Activated CD8-positive, alpha-beta memory T cell treated with anti-CD3 and anti-CD28 coated beads for 1 hour (primary cell): ENCODE data around the gene SPSB4.
A peak's percentile ranks its signal among the peaks of the same experiment; 100 is the strongest.
"Not testable (repeated sequence)": the region's sequence is repeated elsewhere in the genome, so short reads cannot be mapped to it uniquely, and the experiment has no call there.

Source experiments
- DNase-seq, 2 donors: peaks; one replicate each; pipeline ENCODE4 v3.0.0-alpha.2; 2020; ENCODE audit warnings: low read depth in 1 of 2; ENCODE audit errors: extremely low read depth in 1 of 2

The SPSB4 gene

GRCh38 chr3:141050576-141051442, at the start of gene SPSB4:
Gene SPSB4, plus strand, starts transcription at chr3:141051347. Its CDS starts 14,758 bp downstream, at chr3:141066105.
- DNase-seq: no peak

GRCh38 chr3:141006344-141006743, 44.8 kb upstream of the SPSB4 start:
- no peak for DNase-seq

- DNase-seq: no peak
Observed at GRCh38 chr3:141009496-141009895, 41.7 kb upstream of the SPSB4 start.

GRCh38 chr3:141011232-141011996, 39.7 kb upstream of the SPSB4 start:
- peak; percentile 25 to 63 for DNase-seq

DNA sequence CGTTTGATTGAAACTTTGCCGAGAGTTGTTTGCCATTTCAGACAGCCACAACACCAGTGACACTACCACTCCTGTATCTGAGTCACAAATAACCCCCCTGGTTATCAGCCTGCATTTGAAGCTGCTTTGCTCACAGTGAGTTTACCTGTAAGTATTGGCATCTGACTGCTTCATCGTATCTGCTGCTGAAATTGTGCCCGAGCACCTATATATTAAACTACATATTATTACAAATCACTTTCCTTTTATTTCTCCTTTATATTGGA, 39.2 kb upstream of the SPSB4 start:
- DNase-seq: no peak

DNA sequence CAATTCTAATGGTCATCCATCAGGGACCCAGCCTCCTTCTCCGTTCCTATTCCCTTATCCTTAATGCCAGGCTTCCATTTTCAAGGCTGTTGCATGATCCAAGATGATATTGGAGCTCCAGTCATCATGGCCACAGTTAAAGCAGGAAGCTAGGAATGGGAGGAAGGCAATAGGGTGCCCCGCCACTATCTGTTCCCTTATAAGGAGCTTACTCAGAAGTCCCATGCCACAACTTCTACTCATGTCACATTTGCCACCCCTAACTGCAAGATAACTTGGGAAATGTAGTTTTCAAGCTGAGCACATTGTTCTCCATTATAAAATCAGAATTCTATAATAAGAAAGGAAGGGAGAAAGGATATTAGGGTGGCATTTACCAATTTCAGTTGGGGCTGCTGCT, 38.6 kb upstream of the SPSB4 start:
- no peak for DNase-seq

- DNase-seq: no peak
Observed at GRCh38 chr3:141015481-141015880, 35.7 kb upstream of the SPSB4 start.

DNA sequence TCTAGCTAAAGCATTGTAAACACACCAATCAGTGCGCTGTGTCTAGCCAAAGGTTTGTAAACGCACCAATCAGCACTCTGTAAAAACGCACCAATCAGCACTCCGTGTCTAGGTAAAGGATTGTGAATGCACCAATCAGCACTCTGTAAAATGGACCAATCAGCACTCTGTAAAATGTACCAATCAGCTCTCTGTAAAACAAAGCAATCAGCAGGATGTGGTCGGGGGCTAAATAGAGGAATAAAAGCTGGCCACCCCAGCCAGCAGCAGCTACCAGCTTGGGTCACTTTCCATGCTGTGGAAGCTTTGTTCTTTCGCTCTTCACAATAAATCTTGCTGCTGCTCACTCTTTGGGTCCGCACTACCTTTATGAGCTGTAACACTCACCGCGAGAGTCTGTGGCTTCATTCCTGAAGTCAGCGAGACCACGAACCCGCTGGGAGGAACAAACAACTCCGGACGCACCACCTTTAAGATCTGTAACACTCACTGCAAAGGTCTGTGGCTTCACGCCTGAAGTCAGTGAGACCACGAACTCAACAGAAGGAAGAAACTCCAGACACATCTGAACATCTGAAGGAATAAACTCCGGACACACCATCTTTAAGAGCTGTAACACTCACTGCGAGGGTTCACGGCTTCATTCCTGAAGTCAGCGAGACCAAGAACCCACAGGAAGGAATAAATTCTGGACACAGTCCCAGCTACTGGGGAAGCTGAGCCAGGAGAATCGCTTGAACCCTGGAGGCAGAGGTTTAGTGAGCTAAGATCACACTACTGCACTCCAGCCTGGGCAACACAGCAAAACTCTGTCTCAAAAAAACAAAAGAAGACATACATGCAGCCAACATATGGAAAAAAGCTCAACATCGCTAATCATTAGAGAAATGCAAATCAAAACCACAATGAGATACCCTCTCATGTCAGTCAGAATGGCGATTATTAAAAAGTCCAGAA, 33.5 kb upstream of the SPSB4 start:
- DNase-seq: not testable (repeated sequence)

DNA sequence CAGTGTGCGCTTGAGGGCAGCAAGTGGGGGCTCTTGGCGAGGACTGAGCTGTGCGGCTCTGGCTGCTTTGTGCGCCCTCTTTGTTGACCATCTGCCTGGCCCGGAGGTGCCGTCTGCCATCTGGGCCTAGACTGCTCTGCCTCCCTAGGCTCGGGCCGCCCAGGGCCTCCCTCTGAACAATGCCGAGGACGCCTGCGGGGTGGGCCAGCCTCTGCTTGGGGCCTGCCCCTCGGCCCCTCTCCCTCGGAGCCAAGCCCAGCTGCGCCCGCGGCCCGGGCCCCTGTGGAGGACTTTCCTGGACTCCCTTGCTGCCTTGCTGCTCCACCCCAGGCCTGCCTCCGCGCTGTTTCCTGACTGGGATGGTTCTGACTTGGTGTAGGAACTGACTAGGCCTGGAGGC, 31.9 kb upstream of the SPSB4 start:
- DNase-seq: no peak

DNA sequence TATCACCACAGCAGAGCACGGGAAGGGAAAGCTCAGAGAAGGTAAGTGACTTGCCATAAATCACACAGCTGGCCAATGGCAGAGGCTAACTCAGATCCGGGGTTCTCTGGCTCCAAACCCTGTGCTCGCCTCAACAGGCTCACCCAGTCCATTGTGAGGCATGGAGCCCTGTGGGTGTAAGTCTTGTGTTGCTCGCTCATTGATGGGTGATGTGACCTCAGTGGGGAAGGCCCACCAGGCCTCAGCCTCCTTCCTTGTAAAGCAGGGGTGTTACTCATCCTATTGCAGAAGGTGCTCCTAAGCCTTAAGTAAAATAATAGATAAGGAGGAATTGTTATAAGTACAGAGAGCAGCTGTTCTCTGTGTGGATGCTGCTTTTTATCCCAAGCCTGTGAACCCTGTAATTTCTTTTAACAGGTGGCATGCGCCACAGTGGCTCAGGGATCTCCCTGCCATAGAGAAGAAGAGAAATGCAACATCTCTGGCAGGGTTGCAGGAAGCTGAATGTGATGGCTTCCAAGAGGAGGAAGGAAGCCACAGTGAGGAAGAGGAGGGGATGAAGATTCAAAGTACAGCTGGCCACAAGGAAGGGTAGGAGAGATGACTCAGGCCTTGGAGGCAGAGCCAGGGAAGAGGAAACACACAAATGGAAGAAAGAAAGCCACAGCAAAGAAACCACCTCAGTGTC, 30.9 kb upstream of the SPSB4 start:
- DNase-seq: no peak

DNA sequence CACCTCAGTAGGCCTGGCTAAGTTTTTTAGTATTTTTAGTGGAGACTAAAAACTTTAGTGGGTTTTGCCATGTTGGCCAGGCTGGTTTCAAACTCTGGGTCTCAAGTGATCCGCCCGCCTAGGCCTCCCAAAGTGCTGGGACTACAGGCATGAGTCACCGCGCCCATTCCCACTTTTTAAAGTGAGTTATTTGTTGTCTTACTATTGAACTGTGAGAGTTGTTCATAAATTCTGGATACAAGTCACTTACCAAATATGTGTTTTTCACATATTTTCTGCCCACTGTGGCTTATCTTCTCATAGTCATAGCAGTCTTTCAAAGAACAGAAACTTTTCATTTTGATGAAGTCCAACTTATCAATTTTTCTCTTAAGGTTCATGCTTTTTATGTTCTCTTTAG, 29.9 kb upstream of the SPSB4 start:
- no peak for DNase-seq

DNA sequence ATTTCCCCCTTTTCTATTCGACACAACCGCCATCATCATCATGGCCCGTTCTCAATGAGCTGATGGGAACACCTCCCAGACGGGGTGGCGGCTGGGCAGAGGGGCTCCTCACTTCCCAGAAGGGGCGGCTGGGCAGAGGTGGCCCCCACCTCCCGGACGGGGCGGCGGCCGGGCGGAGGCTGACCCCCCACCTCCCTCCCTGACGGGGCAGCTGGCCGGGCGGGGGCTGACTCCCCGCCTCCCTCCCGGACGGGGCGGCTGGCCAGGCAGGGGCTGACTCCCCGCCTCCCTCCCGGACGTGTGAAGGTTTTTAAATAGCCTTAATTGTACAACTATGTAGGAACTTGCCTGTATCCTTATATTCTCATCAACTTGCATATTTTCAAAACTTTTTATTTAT, 20.9 kb upstream of the SPSB4 start:
- no peak for DNase-seq

DNA sequence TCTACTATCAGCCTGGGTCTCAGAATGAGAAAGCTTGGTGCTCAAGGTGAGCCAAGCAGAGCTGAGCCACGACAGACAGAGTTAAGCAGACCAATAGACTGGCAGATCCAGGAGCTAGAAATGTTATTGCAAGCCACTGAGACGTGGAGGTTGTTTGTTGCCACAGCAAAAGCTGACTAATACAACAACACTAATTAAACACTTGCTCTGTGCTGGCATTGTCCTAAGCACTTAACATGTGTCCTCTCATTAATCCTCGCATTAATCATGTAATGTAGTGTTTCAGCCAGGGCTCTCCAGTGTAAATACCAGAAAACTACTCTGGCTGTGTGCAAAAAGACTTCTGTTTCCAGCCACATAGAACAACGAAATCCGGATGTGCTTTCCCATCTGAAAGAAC, 11.6 kb upstream of the SPSB4 start:
- DNase-seq: no peak

- DNase-seq: no peak
Observed at GRCh38 chr3:141044695-141045641, 6.2 kb upstream of the SPSB4 start.

DNA sequence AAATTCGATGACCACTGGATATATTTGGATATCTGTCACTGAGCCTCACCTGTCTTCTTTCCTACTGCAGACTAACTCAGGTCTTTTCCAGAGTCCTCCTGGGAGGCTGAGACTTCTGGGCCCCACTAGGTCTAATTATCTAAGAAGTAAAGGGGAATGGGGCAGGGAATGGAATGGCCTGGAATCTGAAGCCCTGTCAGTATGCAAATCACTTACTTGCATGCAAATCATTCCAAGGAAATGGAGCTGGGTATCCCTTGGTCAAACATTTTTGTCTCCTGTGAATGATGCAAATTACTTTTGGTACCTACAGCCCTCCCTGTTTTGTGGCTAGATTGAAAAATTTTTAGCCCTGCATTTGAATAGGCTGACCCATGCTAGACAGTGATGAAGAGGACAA, 5.3 kb upstream of the SPSB4 start:
- no peak for DNase-seq

GRCh38 chr3:141047168-141047567, 4.0 kb upstream of the SPSB4 start:
- no peak for DNase-seq

DNA sequence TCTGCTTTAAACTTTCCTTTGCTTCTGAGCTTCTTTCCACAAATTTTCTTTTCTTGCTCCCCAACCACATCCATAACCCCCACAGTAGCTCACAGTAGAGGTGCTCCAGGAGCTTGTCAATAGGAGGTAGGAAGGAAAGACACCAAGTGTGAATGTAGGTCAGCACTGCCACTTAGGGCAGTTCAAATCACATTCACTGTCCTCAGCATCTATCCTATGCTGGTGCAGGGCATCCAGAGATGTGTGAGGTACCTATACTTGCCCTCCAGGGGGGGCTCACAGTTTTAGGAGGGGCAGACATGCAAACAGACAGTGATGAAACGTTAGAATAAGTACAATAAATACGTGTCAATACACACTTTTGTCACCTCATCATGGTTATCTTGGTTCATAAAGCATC, 1.5 kb upstream of the SPSB4 start:
- DNase-seq: no peak

DNA sequence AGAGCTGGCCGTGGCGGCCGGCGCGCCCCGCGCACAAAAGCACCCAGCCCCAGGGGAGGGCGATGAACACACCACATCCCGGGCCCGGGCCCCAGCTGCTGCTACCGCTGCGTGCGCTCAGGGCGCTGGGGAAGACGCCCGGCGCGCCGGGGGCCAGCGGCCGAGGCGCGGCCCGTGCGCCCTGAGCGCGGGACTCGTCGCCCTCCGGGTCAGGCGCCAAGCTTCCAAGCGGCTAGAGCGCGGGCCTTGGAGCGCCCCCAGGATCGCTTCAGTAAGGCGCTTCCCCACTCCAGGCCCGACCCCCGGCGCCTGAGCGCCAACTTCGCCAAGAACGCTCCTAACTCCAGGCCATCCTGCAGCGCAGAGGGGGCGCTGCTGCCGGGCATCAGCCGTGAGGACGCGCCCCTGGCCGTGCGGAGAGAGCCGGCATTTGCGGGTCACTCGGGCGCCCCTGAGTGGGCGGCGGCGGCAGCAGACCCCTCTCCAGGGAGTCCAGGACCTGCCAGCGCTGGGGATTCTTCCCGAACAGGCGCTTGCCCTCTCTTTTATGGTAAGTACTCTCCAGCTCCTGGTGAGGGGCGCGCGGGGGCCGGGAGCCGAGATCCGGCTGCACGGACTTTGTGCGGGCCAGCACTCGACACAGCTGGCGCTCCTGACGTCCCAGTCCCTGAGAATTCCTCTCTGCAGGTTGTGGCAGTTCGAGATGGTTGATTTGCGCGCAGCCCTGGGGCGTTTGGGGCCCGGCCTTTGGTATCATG, 475 bp downstream of the SPSB4 start:
- DNase-seq: no peak
